HG02678 (cell line): ENCODE measurements around the gene AKR1C1.
"Not testable (repeated sequence)": the region's sequence is repeated elsewhere in the genome, so short reads cannot be mapped to it uniquely, and the experiment has no call there.

Experiments
- ATAC-seq: cut with Tn5 transposase; IDR thresholded peaks from one replicate; pipeline ENCODE4 v1.9.1; 2021; ENCODE audit warnings: mild to moderate bottlenecking, moderate library complexity; ENCODE audit not compliant: unreplicated experiment

Gene AKR1C1

DNA sequence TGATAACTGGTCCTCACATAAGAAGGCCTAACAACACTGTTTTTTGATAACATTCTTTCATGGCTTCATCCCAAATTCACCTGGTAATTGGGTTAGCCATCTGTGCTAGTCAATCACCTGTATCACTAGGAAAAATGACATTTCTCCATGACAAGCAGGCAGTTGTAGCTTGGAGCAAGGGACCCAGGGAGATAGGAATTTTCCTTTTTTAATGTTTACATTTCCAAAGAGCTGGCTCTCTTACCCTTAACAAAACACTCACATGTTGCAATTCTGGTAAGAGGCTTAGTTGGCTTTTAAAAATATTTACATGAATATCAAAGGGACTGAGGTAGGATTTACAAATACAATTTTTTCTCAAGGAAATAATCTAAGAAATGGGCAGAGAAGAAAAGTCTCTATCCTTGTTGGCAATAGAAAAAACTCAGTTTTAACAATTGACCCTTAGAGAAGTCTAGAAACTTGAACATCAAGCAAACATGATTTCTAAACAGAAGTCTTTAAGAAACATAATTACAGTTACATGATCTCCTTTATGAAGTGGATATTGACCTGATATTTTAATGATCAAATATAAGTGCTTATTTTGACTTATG, 16.1 kb upstream of the AKR1C1 start:
- no peak for ATAC-seq

DNA sequence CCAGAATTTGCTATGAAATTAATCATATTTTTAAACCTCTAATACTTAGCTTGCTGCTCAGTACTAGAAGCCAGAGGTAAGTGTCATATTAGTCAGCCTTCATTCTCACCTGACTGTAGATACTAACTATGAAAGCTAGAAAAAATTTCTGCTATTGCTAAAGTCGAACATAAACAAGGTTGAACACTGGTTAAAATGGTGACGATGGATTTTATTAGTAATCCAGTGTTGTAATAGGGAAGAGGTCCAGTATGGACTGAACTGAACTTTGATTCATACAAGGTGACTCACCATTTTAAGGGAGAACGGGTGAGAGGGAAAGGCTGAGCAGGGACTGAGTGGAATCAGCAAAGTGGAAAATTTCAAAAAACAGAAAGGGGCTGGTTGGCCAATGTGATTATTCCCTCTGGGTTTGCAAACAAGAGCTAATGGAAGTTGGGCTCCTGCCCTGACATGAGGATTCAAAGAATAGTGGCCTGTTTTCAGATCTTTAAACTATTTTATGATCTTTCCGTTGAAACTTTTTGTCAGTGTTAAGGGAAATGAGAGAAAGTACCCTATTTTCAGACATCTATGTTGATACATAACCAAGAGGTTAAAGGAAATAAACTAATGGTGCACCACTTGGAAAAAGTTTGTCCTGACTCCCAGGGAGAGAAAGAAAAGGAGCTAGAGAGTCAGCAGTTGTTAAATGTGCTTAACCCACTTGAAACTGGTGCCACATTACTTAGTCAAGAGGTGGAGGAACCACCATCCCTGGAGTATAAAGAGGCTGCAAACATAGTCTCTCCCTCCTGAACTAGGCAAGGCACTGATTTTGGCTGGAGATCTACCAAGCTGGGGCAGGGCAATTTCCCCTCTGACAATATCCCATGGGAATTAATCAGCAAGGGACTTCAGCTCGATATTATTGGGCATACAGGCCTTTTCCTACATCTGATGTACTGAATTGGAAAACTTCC, 15.3 kb upstream of the AKR1C1 start:
- ATAC-seq: no peak

DNA sequence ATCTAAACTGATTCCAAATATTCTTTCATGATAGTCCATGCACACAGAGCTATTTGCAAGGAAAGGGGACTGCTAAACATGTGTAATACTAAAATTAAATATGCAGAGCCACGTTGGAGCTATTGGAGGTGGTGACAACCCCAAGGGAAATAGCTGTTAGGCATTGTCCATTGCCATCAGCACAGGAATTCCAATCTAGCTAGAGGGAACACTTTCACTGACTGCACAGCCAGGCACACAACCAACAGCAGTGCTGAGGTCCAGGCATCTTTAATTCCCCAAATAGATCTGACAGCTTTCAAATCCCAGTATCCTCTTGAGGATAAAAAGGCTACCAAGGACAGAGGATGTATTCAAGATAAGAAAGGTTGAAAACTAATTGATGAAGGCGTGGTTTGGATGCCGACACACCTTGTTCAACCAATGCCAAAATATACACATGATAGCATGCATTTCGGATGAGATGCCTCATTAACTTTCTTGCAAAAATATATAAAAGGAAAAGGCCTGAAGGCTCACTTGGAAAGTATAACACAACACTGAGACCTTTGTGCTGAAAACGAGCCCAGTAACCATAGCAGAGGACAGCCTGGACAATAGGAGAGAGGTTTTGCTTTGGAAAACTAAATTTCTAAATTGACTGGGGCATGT, 11.6 kb upstream of the AKR1C1 start:
- ATAC-seq: not testable (repeated sequence)

DNA sequence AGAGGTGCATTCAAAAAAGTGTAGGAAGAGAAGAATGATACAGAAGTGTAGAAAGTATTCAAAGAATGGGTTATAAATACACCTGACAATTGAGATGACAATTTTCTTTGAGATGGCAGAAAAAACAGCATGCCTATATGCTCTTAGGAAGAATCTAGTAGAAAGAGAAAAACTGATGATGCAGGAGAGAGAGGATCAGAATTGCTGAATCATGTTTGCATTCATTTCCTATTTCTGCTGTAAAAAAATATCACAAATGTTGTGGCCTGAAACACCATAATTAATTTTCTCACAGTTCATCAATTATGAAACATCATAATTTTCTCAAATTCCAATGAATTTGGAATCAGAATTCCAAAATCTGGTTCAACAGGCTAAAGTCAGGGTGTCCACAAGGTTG, 9.8 kb upstream of the AKR1C1 start:
- no peak for ATAC-seq

DNA sequence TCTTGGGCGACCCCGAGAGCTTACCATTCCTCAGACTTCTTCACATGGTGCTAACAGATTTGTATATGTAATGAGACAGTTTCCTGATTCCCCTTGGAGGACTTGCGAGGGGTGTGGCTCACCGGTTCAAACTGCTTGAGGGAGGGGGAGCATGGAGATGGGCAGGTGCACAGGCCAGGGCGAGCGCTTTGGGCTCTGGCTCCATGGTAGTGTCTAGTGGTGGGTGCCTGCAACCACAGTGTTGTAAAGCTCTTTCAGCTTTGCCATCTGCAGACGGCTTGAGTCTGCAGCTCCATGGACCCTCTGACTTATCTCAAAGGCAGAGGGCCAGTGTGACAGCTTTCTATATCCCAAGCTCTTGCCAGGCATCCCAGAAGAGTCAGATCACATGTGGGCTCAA, 7.1 kb upstream of the AKR1C1 start:
- ATAC-seq: not testable (repeated sequence)

DNA sequence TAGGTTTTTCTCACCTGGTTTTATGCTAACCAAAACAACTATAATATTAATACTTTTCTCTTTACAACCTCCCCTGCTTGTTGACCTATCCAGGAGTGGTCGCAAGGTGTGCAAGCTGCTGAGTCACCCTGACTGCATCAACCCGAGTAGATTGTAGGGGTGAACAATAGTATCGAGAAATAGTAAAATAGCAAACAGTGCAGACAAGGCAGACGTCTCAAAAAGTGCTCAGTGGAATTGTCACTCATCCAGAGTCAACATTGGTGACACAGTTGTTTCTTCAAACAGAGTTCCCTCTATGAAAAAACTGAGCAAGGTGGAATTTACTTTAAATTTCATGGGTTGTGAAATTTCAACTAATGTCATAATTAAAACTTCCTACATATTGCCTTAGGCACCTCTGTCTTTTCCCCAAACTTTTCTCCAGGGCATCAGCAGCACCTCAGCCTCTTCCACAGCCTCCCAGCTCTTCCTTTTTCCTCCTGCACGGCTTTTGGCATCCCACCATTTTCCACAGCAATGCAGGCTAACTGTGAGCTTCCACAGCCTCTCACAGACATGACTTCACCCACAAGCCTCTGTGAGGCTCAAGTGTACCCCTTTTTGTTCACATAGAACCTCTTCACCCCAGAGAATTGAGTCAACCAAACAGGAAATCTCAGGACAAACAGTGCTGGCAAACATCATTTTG, 6.1 kb upstream of the AKR1C1 start:
- not testable (repeated sequence) for ATAC-seq

DNA sequence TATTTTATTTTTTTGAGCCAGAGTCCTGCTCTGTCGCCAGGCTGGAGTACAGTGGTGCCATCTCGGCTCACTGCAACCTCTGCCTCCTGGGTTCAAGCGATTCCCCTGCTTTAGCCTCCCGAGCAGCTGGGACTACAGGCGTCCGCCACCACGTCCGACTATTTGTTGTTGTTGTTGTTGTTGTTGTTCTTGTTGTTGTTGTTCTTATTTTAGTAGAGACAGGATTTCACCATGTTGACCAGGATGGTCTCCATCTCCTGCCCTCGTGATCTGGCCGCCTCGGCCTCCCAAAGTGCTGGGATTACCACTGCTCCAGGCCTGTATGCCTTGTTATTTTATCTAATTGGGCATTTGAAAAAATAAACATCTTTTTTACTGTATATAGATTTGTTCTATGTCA, 1.7 kb upstream of the AKR1C1 start:
- not testable (repeated sequence) for ATAC-seq

DNA sequence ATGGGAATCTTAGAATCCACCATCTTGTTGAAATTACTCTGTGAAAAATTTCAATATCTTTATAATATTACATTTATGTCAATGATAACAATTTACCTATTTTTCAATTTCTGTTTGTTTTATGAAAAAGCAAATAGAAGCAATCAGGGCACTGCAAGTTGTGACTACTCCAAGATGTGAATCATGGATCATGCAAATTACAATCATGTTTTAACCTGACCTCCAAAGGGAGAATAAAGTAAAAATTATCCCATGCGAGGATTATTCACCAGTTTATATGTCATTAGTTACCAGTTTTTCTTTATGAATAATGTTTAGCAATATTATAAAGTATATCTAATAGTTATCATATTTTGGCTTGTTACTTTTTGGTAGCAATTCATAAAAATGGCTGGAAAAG, 907 bp upstream of the AKR1C1 start:
- not testable (repeated sequence) for ATAC-seq

DNA sequence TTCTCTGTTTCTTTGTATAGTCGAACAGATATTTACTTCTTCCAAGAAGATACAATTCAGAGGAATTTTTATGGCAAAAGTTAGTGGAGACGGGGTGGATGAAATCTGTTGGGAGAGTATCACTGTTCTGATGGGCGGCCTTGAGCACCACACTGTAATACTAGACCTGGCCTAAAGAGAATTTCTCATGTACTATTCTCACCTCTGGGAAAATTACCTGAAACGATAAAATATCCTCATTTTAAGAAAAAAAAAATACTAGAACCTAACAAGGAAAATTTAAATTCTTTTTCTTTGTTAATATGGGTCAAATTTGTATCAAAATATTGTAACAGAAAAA, 570 bp downstream of the AKR1C1 start:
- ATAC-seq: not testable (repeated sequence)

DNA sequence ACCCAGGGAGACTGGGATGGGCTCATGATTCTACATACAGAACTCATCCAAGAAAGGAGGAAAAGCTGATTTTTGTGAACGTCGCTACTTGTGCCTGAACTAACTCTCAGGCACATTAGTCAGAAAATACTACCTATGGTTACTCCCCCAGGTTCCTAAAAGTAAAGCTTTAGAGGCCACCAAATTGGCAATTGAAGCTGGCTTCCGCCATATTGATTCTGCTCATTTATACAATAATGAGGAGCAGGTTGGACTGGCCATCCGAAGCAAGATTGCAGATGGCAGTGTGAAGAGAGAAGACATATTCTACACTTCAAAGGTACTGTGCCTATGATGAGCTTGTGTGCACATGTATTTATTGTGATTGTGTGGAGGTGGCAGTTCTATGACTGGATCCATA, 2.5 kb downstream of the AKR1C1 start:
- not testable (repeated sequence) for ATAC-seq

DNA sequence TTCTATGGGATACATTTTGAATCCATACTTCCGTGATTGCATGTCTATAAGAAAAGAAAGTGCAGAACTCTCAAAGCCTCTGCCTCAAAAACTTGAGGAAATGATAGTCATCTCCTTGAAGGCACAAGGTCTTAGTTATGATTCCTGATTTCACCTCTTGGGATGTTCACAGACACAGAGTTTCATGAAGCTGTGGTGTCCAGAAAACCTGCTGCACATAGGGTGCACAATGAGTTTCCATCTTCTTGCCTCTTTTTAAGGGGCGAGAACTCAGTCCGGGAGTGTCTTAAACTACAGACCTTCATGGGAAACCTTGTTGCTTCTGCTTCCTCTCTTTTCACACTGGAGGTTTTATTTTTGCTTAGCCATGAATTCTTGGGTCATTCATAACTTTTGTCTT, 4.0 kb downstream of the AKR1C1 start:
- ATAC-seq: not testable (repeated sequence)

DNA sequence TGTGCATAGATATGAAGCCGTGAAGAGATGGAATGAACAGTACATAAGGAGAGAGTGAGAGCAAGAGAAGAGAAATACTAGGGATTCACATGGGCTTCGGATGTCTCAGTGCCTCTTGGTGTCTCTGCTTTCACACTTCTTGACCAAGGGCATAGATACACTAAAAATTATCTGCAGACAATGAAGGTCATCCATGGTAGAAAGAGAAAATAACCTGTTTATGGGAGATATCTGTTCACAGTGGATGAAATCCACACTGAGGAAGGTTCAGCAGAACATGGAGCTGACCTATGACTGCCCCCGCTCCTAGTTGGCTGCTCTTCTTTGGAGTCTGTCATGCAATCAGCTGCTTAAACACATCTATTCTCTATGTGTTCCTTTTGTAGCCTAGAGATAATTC, 6.1 kb downstream of the AKR1C1 start:
- ATAC-seq: not testable (repeated sequence)

DNA sequence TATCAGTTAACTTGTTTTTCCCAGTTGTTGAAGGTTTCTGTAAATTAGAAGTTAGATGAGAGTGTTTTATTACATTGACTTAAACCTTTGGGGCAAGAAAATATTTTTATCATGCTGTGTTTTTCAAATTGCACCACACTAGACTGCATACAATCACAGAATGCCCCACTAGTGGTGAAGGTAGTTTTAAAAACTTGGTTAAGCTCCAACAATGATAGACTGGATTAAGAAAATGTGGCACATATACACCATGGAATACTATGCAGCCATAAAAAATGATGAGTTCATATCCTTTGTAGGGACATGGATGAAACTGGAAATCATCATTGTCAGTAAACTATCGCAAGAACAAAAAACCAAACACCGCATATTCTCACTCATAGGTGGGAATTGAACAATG, 7.1 kb downstream of the AKR1C1 start:
- ATAC-seq: not testable (repeated sequence)

DNA sequence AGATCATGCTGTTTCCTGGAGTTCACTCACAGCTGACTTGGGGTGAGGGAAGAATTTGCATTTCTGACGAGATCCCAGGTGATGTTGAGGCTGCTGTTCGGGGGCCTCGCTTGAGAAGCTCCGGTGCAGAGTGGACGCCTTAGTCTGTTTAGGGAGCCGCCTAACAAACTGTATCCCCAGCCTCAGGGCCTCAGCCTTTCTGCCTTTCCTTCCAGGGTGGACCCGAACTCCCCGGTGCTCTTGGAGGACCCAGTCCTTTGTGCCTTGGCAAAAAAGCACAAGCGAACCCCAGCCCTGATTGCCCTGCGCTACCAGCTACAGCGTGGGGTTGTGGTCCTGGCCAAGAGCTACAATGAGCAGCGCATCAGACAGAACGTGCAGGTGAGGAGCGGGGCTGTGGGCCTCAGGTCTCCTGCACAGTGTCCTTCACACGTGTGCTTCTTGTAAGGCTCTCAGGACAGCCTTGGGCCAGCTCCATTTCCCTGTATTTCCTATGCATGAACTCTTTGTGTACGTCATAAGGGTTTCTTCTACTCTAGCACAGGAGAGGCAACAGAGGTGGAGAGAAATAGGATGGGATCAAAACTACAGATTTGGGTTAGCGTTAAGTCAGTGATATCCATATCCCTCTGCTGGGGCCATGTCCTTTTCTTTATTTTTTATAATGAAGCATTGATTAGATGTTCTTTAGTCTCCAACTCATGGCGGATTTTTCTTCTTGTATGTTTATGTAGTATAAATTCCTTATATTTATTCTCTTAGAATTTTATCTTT, 9.3 kb downstream of the AKR1C1 start:
- not testable (repeated sequence) for ATAC-seq

DNA sequence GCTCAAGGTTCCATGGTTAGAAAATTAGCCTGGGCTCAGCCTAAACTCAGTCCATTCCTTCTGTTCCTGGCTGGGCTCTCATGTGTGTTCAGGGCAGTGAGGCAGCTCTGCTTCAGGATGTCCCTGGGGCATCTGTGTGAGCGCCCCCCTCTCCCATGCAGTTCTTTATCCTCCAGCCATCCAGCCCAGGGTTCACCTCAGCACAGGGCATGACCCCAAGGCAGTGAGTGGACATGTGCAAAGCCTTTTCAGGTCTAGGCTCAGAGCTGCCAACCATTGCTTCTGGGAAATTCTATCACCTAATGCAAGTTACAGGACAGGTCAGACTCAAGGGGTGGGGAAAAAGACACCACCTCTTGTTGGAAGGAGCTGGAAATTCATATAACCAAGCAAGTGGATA, 10.1 kb downstream of the AKR1C1 start:
- not testable (repeated sequence) for ATAC-seq

DNA sequence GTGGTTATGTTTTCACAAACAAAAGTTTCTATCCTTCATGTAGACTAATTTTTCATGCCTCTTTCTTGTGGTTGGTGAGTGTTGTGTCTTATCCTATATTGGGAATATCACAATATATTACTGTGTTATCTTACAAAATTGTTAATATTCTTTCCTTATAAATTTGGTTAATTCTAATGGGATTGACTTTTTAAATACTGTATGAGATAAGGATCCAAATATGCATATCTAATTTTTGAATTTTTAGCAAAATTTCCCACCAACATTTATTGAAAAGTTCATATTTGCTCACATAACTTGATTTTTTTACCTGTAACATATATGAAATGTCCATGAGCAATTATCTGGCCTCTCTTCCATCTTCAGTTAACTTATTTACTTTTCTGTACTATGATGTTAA, 11.2 kb downstream of the AKR1C1 start:
- not testable (repeated sequence) for ATAC-seq

DNA sequence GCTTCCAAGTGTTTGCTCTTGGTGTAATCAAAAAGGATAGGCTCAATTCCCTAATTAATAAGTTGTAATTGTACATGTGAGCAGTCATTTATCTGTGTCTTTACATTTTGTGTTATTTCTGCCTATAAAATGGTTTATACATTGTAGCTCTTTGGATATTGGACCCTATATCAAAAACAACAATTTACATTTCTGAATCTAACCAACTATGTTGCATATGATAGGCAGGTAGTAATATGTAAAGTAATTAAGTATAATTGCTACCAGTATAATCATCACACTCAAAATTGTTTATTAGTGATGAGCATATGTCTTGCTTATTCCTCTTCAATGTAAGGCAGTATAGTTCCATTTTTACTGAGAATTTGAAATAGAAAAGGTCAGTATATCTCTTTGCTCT, 13.8 kb downstream of the AKR1C1 start:
- ATAC-seq: no peak

DNA sequence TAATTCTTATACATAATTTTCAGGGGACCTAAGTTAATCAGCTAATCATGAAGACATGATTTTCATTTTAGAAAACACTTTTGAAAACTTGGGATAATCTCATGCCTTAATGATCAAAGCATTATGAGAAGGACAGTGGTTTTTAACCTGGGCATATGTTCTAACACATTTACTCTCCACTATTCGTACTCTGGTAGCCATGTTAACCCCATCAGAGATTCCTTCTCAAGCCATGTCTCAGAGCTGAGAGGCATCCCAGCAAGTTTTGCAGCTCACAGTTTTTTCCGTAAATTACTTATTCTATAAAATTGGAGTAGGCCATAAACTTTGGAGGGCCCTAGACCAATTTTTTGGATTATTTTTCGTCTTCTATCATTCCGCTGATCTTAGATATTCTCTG, 15.7 kb downstream of the AKR1C1 start:
- ATAC-seq: no peak

DNA sequence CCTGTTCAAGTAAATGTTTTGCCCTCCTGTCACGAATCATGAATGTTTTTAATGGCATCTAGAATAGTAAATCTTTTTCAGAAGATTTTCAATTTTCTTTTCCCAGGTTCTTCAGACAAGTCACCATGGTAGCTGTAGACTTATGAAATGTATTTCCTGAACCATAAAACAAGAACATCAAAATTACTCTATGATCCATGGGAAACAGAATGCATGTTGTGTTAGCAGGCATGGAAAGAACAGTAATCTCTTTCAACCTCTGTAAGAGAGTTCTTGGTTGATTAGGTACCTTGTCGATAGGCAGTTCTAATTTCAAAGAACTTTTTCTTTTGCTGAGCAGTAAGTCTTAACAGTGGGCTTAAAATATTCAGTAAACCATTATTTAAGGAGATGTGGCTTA, 17.6 kb downstream of the AKR1C1 start:
- no peak for ATAC-seq

DNA sequence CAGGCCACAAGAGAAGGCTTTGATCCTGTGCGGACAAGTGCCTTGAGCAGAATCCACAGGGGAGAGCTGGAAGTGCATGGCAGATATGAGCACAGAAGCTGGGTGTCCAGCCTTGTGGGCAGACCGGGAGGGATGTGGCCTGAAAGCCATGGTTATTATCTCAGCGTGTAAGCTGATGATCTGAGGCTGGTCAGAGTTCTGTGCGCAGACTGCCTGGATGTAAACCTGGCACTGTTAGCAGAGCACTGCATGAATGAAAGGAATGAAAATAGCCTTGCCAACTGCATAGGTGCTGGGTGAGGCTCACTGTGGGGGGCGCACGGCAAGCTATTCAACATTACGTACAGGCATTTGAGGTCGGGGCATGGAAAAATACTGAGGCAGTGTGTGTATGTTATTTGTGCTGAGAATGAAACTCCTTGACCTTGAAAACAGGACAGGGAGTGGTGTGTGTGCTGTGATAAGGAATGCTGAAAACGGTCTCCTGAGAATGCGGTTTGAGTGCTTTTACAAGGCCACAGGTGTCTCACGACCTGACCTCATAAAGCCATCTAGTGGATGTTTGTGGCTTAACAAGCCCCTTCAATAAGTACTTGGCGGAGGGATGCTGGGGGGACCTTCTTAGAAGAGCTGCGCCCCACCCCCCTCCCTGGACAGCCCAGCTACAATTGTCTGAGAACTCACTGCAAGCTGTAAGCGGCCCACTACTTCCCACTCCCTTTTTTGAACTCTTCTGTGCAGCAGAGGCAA, 18.7 kb downstream of the AKR1C1 start:
- ATAC-seq: no peak
